ENCODE results near the gene TNFRSF19. TPM values are rescaled to one million over a fixed set of nuclear protein-coding genes. Genes with fewer than 3 reads are reported as not detected.

Gene TNFRSF19
- total RNA-seq, 2 experiments from 2014 or later: not detected

DNA sequence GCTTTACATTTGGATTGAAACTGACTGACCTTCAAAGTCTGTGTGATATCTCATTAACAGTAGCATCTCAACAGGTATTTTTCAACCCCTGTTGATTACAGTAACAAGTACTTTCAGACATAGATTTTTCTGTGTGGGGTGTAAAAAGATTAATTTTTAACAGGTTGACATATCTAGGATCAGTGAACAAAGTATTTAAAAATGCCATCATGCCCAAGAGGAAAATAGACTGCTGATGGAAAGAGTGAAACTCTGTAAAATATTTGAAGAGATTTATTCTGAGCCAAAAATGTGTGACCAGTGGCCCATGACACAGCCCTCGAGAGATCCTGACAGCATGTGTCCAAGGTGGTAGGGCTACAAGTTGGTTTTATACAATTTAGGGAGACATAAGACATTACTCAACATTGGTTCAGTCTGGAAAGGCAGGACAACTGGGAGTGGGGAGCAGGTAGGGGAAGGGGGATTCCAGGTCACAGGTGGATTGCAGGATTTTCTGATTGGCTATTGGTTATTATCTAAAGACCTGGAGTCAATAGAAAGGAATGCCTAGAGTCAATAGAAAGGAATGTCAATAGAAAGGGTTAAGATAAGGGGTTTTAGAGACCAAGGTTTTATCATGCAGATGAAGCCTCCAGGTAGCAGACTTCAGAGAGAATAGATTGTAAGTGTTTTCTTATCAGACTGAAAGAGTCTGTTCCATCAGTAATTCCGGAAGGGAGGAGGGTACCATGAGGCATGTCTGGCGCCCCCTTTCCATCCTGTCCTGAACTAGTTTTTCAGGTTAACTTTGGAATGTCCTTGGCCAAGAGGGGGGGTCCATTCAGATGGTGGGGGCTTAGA, 29.1 kb downstream of the TNFRSF19 start:
- no peak overlapping the region for H3K27ac Mint-ChIP-seq
- Histone ChIP-seq H3K9me3 (ENCODE audit: control insufficient read depth in 1 of 2, insufficient read depth in 1 of 2, low read length in 2 of 2) (peaks cover 0 to 5% of the 10 kb centered on the region in 2 experiments), H3K27me3 (ENCODE audit: control insufficient read depth in 1 of 2, insufficient read depth in 2 of 2, low read length in 2 of 2) (peaks cover 0 to 4% of the 10 kb centered on the region in 2 experiments), H3K4me3 (ENCODE audit: low read length) (no peak overlapping the region), H3K4me1 (ENCODE audit: insufficient read depth, low read length) (no peaks in the 10 kb centered on the region), H3K36me3 (ENCODE audit: insufficient read depth, low read length) (no peaks in the 10 kb centered on the region), H3K27ac (ENCODE audit: low read depth in 1 of 2, low read length in 2 of 2) (no peak overlapping the region)
- DNase-seq (no peak), ATAC-seq (ENCODE audit: poor library complexity) (no peak)
- peaks cover 7% of the 10 kb centered on the region for H3K9me3 Mint-ChIP-seq
- peaks cover 31% of the 10 kb centered on the region for H3K27me3 Mint-ChIP-seq
- H3K4me3 Mint-ChIP-seq: no peak overlapping the region
- ChIA-PET POLR2A (no interaction called here), CTCF (no interaction called here)
- intact Hi-C loops (cut with DNase I, micrococcal nuclease): no loop called here
- TF ChIP-seq, protein P1, sequence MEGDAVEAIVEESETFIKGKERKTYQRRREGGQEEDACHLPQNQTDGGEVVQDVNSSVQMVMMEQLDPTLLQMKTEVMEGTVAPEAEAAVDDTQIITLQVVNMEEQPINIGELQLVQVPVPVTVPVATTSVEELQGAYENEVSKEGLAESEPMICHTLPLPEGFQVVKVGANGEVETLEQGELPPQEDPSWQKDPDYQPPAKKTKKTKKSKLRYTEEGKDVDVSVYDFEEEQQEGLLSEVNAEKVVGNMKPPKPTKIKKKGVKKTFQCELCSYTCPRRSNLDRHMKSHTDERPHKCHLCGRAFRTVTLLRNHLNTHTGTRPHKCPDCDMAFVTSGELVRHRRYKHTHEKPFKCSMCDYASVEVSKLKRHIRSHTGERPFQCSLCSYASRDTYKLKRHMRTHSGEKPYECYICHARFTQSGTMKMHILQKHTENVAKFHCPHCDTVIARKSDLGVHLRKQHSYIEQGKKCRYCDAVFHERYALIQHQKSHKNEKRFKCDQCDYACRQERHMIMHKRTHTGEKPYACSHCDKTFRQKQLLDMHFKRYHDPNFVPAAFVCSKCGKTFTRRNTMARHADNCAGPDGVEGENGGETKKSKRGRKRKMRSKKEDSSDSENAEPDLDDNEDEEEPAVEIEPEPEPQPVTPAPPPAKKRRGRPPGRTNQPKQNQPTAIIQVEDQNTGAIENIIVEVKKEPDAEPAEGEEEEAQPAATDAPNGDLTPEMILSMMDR (IDR thresholded peaks at IDR 0.05): no peak
- H3K4me1 Mint-ChIP-seq (ENCODE audit: low read depth): no peaks in the 10 kb centered on the region
- no peaks in the 10 kb centered on the region for H3K36me3 Mint-ChIP-seq (ENCODE audit: low read depth)

DNA sequence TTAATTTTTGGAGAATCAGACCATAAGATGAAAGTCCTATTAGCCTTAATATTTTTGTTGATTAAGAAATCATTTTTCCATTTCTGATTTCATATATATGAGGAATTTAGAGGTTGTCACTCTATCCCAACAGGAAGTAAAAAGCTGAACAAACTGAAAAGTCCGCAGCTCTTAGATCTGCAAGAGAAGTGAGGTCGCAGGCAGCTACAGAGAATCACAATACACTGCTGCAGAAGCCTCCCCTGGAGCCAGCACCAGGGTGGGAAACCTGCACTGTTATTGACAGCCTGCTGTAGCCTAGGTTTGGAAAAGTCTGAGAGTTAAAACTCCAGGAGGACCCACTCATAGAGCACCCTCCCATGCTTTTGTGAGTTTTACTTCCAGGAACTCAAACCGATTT, 29.9 kb downstream of the TNFRSF19 start:
- TF ChIP-seq, protein P1 (IDR thresholded peaks at IDR 0.05): no peak
- Mint-ChIP-seq H3K27me3 (peaks cover 29% of the 10 kb centered on the region), H3K27ac (no peak overlapping the region), H3K4me1 (ENCODE audit: low read depth) (no peaks in the 10 kb centered on the region), H3K36me3 (ENCODE audit: low read depth) (no peaks in the 10 kb centered on the region), H3K9me3 (peaks cover 7% of the 10 kb centered on the region), H3K4me3 (no peak overlapping the region)
- H3K4me1 ChIP-seq (ENCODE audit: insufficient read depth, low read length): no peaks in the 10 kb centered on the region
- ATAC-seq (ENCODE audit: poor library complexity): no peak
- intact Hi-C loops (cut with DNase I, micrococcal nuclease): no loop called here
- ChIA-PET CTCF (no interaction called here), POLR2A (no interaction called here)
- no peaks in the 10 kb centered on the region for H3K36me3 ChIP-seq (ENCODE audit: insufficient read depth, low read length)
- H3K27ac ChIP-seq (ENCODE audit: low read depth in 1 of 2, low read length in 2 of 2): no peak overlapping the region
- DNase-seq: no peak
- H3K27me3 ChIP-seq (ENCODE audit: control insufficient read depth in 1 of 2, insufficient read depth in 2 of 2, low read length in 2 of 2): peaks cover 0 to 2% of the 10 kb centered on the region in 2 experiments
- no peak overlapping the region for H3K4me3 ChIP-seq (ENCODE audit: low read length)
- H3K9me3 ChIP-seq (ENCODE audit: control insufficient read depth in 1 of 2, insufficient read depth in 1 of 2, low read length in 2 of 2): no peaks in the 10 kb centered on the region

DNA sequence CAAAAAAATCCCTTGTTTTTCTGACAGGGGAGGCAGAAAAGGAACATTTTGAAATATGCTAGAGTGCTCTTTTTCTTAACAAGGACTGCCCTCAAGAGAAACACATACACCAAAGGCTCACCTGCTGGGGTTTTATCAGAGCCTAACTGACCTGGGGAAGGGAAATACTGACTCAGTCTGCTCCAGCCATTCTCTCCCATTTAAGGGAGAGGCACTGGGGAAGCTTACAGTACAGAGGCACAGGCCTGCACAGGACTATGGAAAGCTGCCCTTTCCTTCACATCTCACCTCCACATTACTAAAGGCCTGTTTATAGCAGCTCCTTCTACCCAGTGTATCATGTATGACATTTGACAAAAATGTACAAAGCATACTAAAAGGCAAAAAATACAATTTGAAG, 30.3 kb downstream of the TNFRSF19 start:
- H3K27me3 ChIP-seq (ENCODE audit: control insufficient read depth in 1 of 2, insufficient read depth in 2 of 2, low read length in 2 of 2): peaks cover 0 to 2% of the 10 kb centered on the region in 2 experiments
- Mint-ChIP-seq H3K4me3 (no peak overlapping the region), H3K27me3 (peaks cover 25% of the 10 kb centered on the region), H3K4me1 (ENCODE audit: low read depth) (no peaks in the 10 kb centered on the region), H3K36me3 (ENCODE audit: low read depth) (no peaks in the 10 kb centered on the region), H3K9me3 (peaks cover 7% of the 10 kb centered on the region), H3K27ac (no peak overlapping the region)
- no peaks in the 10 kb centered on the region for H3K36me3 ChIP-seq (ENCODE audit: insufficient read depth, low read length)
- no peaks in the 10 kb centered on the region for H3K9me3 ChIP-seq (ENCODE audit: control insufficient read depth in 1 of 2, insufficient read depth in 1 of 2, low read length in 2 of 2)
- intact Hi-C loops (cut with DNase I, micrococcal nuclease): no loop called here
- TF ChIP-seq, protein P1 (IDR thresholded peaks at IDR 0.05): no peak
- H3K4me3 ChIP-seq (ENCODE audit: low read length): no peak overlapping the region
- ChIA-PET POLR2A (no interaction called here), CTCF (no interaction called here)
- H3K27ac ChIP-seq (ENCODE audit: low read depth in 1 of 2, low read length in 2 of 2): no peak overlapping the region
- ATAC-seq (ENCODE audit: poor library complexity): no peak
- no peaks in the 10 kb centered on the region for H3K4me1 ChIP-seq (ENCODE audit: insufficient read depth, low read length)
- DNase-seq: no peak
